Spleen (tissue), 11 donors: Measurements from ENCODE around the gene ACAD11. TPM values are rescaled to one million over a fixed set of nuclear protein-coding genes. Genes with fewer than 3 reads are reported as not detected.

Experiments used
- DNase-seq: peaks from one replicate; pipeline ENCODE4 v3.0.0-alpha.2; 2020
- H3K27ac ChIP-seq, 8 donors: fragments of 200-600 bp; sonication (generic) in 7 of 8; 1 replicate in 4 of 8; 2 replicates in 4 of 8; pipeline versions ENCODE4 v1.5.0 to v1.8.0; 2016 to 2021; ENCODE audit warnings: inconsistent platforms in 4 of 8, mild to moderate bottlenecking in 4 of 8, moderate library complexity in 1 of 8
- H3K27me3 ChIP-seq, 7 donors: fragments of 200-600 bp; sonication (generic) in 6 of 7; replicated peaks in 1 of 7; 1 replicate in 4 of 7; 2 replicates in 3 of 7; pipeline versions ENCODE4 v1.5.0 to v1.8.0; 2016 to 2021; ENCODE audit warnings: inconsistent platforms in 3 of 7, mild to moderate bottlenecking in 1 of 7
- H3K36me3 ChIP-seq, 6 donors: fragments of 200-600 bp; sonication (generic) in 5 of 6; 1 replicate in 4 of 6; 2 replicates in 2 of 6; pipeline versions ENCODE4 v1.5.0 to v1.8.0; 2016 to 2021; ENCODE audit warnings: inconsistent platforms in 2 of 6
- H3K4me1 ChIP-seq, 6 donors: fragments of 200-600 bp; sonication (generic) in 5 of 6; 1 replicate in 3 of 6; 2 replicates in 3 of 6; pipeline versions ENCODE4 v1.5.0 to v1.8.0; 2016 to 2021; ENCODE audit warnings: inconsistent platforms in 3 of 6
- H3K4me3 ChIP-seq, 8 donors: fragments of 200-600 bp; sonication (generic) in 7 of 8; 1 replicate in 4 of 8; 2 replicates in 4 of 8; pipeline versions ENCODE4 v1.5.0 to v1.8.0; 2016 to 2021; ENCODE audit warnings: inconsistent platforms in 4 of 8, mild to moderate bottlenecking in 4 of 8, moderate library complexity in 2 of 8
- H3K9me3 ChIP-seq, 8 donors: fragments of 200-600 bp; sonication (generic) in 7 of 8; 1 replicate in 4 of 8; 2 replicates in 4 of 8; pipeline versions ENCODE4 v1.5.0 to v1.8.0; 2016 to 2021; ENCODE audit warnings: inconsistent platforms in 4 of 8
- CTCF ChIP-seq, 11 experiments: fragments of 200-600 bp in 7 of 11; fragments of 450-650 bp in 4 of 11; sonication (generic) in 4 of 11; IDR thresholded peaks in 8 of 11; conservative IDR thresholded peaks in 3 of 11; 1 replicate in 7 of 11; 2 replicates in 4 of 11; pipeline versions ENCODE4 v1.4.0 to v1.8.0; 2016 to 2021; ENCODE audit warnings: antibody characterized with exemption in 11 of 11, inconsistent platforms in 4 of 11, mild to moderate bottlenecking in 1 of 11
- POLR2A ChIP-seq, 3 donors: fragments of 450-650 bp; IDR thresholded peaks; one replicate each; pipeline ENCODE4 v1.5.1; 2017; ENCODE audit warnings: antibody characterized with exemption in 3 of 3, mild to moderate bottlenecking in 1 of 3
- POLR2AphosphoS5 ChIP-seq, 3 donors: sonication (generic); formaldehyde crosslinking; IDR thresholded peaks; one replicate each; pipeline ENCODE4 v1.5.1; 2017; ENCODE audit warnings: antibody characterized with exemption in 3 of 3
- WGBS, 5 donors: extraction: QIAGEN DNeasy Blood & Tissue Kit in 3 of 5; methylation state at CpG; one replicate each; pipeline versions ENCODE4 v1.1.5 to v1.1.7; 2013 to 2018; 5-methylcytosine and 5-hydroxymethylcytosine counted together
- intact Hi-C: fragments of 100-400 bp; cut with DNase I; formaldehyde crosslinking; loops from one replicate; pipeline ENCODE4 v1.15.0; 2023; ENCODE audit warnings: low total_unique reads
- polyA plus RNA-seq, 3 donors: library from polyadenylated mRNA; stranded (reverse); fragments of 200-250 nt; gene quantifications; one replicate each; pipeline ENCODE4 v1.2.1, GENCODE V29; 2013
- total RNA-seq, 7 donors: library from RNA; depleted of rRNA in 3 of 7; stranded (reverse); fragments of >200 nt in 3 of 7; fragmentation: NEBNext Ultra II Directional in 4 of 7; extraction: Animal tissue kit (Norgen Biotek cat#: 25700) in 4 of 7; gene quantifications; one replicate each; pipeline versions ENCODE4 v1.1.0 to v1.2.1, GENCODE V29; 2016 to 2021
- donor health status: healthy with polysubstance abuse.
- donor health status: DM: no; HTN: no; CAD: no; lungs with moderate emphysema.
- donor health status: DM: no; HTN: no; CAD: no.
- donor health status: Bipolar disorder and iron deficiency.
- donor health status: healthy.
- donor health status: DM: no; HTN: no; CAD: no.
- donor health status: DM: yes; HTN: yes; CAD: no.

Gene ACAD11
- total and polyA plus RNA-seq, 10 donors: 6.8 to 40.0 (median 24.7) TPM

- intact Hi-C loops: no loop called here
- TF ChIP-seq CTCF (IDR thresholded peaks at IDR 0.05 in 8 of 11, conservative IDR thresholded peaks at IDR 0.05 in 3 of 11): no peak
- no peak for TF ChIP-seq POLR2A (IDR thresholded peaks at IDR 0.05)
- no peak for TF ChIP-seq POLR2AphosphoS5 (IDR thresholded peaks at IDR 0.05)
- no peaks in the 10 kb centered on the region for H3K9me3 ChIP-seq
- no peaks in the 10 kb centered on the region for H3K4me1 ChIP-seq
- peaks cover 0 to 37% (median 10%) of the 10 kb centered on the region in 6 donors for H3K36me3 ChIP-seq
- 69 to 86% (median 82%) methylated on average over 2 of the region's 2 CpGs for WGBS, 5 donors
- H3K27me3 ChIP-seq: no peaks in the 10 kb centered on the region
- DNase-seq: no peak
- peak overlapping the region in 4 of 8 donors; percentile 6 to 32 (median 26) for H3K4me3 ChIP-seq
- peak overlapping the region in 2 of 8 donors; percentile 21 to 27 for H3K27ac ChIP-seq
Observed at GRCh38 chr3:132597660-132598059, 61.9 kb downstream of the ACAD11 start.

DNA sequence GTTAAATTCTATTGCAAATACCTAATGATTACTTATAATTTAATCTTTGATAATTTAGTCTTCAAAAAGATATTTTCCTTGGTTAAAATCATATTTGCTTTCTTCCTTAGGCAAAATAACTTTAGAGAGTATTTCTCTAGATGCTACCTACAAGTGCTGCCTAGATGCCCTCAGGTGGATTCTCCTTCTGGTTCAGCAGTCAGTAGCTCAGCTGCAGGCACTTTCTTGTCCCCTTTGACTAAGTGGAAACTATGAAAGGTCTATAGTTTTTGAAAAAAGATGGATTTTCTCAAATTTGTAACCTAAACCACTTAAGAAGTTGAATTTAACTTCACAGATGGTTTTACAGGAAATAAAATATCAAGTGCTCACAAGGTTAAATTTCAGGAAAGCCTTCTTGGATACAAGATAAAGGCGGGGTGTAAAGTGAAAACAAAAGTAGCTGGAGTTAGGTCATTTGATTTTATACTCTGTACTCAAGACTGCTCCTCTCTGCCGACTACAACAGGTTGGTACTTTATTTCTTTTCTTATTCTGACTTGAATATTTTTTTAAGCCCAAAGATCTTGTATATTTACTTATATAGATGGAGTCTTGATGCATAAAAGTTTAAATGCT lies 62.7 kb downstream of the ACAD11 start, which contains the start of gene ACKR4:
Gene ACKR4 (plus strand): TSS at position 455 of the 618 bp plus-strand sequence. CDS start 3,128 bp downstream, outside the sequence.
- H3K27ac ChIP-seq: peak within 1 kb of the TSS in 2 of 8 donors; percentile 21 to 27
- H3K4me3 ChIP-seq: peak within 1 kb of the TSS in 4 of 8 donors; percentile 6 to 32 (median 26)
- H3K27me3 ChIP-seq: no peaks in the 10 kb centered on the region
- no peaks in the 10 kb centered on the region for H3K9me3 ChIP-seq
- WGBS, 5 donors: 45 to 61% (median 57%) methylated on average over 2 of the region's 2 CpGs
- H3K36me3 ChIP-seq: peaks cover 0 to 38% (median 8%) of the 10 kb centered on the region in 6 donors
- no peaks in the 10 kb centered on the region for H3K4me1 ChIP-seq
- TF ChIP-seq POLR2AphosphoS5 (IDR thresholded peaks at IDR 0.05) (no peak), POLR2A (IDR thresholded peaks at IDR 0.05) (no peak), CTCF (IDR thresholded peaks at IDR 0.05 in 8 of 11, conservative IDR thresholded peaks at IDR 0.05 in 3 of 11) (no peak)
- intact Hi-C loops: no loop called here
- DNase-seq: no peak

DNA sequence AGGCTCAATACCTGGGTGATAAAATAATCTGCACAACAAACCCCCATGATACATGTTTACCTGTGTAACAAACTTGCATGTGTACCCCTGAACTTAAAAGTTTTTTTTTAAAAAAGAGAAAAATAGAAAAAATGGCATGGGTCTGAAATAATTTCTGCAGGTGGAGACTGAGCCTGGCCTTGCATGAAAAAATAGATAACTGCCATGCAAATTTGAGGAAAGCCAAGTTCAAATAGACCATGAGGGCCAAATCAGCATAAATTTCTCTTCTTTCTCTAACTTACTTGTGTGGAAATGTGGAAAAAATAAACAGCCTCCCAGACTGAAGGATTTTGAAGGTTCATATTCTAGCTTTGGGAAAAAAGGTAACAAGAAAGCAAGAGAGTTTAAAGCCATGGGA lies 63.3 kb downstream of the ACAD11 start:
- DNase-seq: no peak
- no peaks in the 10 kb centered on the region for H3K4me1 ChIP-seq
- H3K4me3 ChIP-seq: no peak overlapping the region
- H3K9me3 ChIP-seq: no peaks in the 10 kb centered on the region
- intact Hi-C loops: no loop called here
- no peaks in the 10 kb centered on the region for H3K27me3 ChIP-seq
- H3K27ac ChIP-seq: no peak overlapping the region
- peaks cover 0 to 44% (median 11%) of the 10 kb centered on the region in 6 donors for H3K36me3 ChIP-seq
- TF ChIP-seq POLR2A (IDR thresholded peaks at IDR 0.05) (no peak), POLR2AphosphoS5 (IDR thresholded peaks at IDR 0.05) (no peak), CTCF (IDR thresholded peaks at IDR 0.05 in 8 of 11, conservative IDR thresholded peaks at IDR 0.05 in 3 of 11) (no peak)

- Histone ChIP-seq H3K27me3 (no peaks in the 10 kb centered on the region), H3K4me1 (no peaks in the 10 kb centered on the region), H3K36me3 (peaks cover 0 to 56% (median 15%) of the 10 kb centered on the region in 6 donors), H3K4me3 (no peak overlapping the region), H3K27ac (no peak overlapping the region), H3K9me3 (peaks cover 0 to 4% (median 0%) of the 10 kb centered on the region in 8 donors)
- no peak for TF ChIP-seq POLR2AphosphoS5 (IDR thresholded peaks at IDR 0.05)
- intact Hi-C loops: no loop called here
- DNase-seq: no peak
Observed at GRCh38 chr3:132595014-132595413, 64.6 kb downstream of the ACAD11 start.
